Activated naive CD4-positive, alpha-beta T cell treated with Interleukin-2 at 50 U/mL for 16 hours (primary cell): ENCODE results near the gene FIGNL2.

Experiments
- DNase-seq: peaks from one replicate; pipeline ENCODE4 v3.0.0-alpha.2; 2020

Gene FIGNL2

GRCh38 chr12:51852404-51853137 is 4.1 kb upstream of the FIGNL2 start:
- no peak for DNase-seq

DNA sequence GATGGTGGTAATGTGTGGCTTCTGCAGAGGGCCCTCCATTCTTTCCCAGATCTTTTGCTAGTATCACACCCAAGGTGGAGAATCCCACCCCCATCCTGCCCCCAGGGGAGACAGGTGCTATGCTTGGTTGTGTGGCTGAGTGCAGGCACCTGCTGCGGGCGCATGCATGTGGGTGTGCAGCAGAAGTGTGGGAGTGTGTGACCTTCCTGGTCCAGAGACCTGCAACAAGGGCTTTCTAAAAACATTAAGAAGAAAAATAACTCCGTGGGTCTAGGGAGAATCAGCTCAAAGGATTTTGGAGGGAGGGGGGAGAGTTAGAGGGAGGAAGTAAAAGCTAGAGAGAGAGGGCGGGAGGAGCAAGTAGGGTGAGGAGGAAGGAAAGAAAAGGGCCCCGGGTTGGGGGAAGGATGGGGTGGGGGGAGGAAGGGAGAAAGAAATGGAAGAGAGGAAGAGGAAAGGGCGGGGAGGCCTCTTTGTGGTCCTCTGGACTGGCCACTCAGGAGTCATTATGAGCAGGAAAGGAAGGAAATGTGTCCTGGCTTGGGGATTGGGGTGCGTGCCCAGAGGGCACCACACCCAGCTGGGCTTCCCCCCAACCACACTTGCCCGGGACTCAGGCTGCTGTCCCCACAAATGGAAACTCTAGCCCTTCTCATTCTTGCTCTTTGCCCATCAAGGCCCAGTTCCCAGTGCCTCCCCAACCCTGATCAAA is 3.1 kb upstream of the FIGNL2 start:
- no peak for DNase-seq

GRCh38 chr12:51850965-51851299 is 2.4 kb upstream of the FIGNL2 start:
- DNase-seq = no peak

DNA sequence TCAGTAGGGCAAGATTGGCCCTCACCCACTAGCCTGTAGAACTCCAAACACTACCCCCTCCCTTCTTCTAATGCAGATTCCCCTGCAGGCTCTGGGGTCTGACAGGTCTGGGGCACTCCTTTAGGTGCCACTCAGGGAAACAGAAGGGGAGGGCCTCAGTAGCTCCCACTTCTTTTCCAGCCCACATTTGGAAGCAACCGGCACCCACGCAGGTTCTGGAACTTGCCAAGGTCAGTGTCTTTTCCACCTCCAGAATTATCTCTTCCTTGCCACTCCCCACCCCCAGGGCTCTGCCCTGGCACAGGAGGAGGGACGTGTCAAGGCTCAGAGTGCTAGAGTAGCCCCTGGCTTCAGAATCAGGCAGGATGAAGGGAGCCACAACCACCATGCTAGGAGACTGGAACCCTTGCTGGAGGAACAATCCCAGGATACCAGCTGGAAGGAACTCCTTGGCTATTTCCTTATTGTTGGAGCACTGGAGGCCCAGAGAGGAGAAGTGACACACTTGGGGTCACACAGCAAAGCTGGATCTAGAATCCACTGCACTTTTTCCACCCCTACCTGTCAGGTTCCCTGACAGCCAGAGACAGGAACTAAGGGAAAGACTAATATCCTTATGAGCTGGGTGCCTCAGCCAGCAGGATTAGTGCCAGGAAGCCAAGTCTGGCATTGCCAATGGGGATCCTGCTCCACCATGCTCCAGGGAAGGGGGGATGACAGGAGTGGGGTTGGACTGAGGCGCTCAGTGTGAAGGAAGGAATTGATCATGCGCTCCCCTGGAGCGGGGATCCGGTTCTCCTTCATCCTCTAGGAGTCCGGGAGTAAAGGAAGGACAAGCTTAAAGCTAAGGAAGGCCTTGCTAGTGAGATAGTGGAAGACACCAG is 1.8 kb upstream of the FIGNL2 start:
- no peak for DNase-seq

GRCh38 chr12:51848841-51849735 is 570 bp upstream of the FIGNL2 start:
- no peak for DNase-seq

DNA sequence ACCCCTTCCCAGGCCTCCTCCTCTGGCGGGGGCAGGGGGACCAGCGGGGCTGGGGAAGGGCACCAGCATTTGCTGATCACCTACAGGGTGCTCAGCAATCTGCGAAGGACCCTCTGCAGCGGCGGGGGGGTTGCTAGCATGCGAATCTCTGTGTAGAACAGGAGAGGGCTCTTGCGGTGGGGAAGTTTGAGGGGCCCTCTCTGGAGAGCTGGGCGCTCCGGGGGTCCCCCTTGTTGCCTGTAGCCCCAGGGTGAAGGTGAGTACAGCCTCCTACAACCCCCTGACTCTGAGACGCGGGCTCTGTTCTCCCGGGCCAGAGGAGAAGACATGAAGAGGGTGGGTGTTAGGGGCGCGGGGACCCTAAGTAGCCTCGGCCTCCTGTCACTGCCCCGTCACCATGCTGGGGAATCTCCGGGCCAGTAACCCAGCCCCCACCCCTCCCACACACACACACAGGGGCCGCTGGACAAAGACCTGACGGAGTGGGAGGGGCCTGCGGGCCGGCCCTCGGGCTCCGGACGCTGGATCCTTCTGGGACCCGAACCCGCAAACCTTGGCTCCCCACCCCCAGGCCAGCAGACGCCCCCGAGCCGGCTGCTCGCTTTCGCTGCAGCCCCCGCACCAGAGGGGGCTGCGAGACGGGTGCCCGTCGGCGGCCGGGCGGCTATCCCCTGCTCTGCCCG is 734 bp downstream of the FIGNL2 start:
- no peak for DNase-seq

DNA sequence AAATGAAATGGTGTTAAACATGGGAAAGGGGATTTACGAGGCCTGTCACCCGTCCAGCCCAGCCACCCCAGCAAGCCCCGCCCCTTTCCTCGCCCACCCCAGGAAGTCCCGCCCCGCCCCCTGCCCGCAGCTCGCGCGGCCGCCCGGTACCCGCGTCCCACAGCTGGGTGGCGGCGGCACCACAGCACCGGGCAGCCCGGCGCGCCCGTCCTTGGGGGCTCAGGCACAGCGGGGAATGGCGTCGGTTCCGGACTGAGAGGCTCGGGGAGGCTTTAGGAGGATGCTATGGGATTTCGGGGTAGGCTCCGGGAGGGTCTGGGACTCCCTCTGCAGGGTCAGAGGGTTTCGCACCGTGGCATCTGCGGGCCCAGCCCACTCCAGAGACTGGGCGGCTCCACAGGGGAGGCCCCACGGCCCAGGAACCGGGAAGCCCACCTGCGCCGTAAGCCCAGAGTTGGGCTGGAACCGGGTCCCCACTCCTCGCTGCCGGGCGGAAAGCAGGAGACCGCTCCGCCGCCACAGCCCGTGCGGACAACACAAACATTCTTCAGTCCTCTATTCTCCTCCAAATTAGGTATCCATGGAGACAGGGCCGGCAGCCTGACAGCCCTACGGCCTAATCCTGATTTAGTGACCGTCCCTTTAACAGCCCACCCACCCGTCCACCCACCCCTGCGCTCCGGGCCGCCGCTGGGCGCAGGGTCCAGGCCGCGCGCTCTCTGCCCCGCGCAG is 1.4 kb downstream of the FIGNL2 start:
- DNase-seq = peak; percentile 43

DNA sequence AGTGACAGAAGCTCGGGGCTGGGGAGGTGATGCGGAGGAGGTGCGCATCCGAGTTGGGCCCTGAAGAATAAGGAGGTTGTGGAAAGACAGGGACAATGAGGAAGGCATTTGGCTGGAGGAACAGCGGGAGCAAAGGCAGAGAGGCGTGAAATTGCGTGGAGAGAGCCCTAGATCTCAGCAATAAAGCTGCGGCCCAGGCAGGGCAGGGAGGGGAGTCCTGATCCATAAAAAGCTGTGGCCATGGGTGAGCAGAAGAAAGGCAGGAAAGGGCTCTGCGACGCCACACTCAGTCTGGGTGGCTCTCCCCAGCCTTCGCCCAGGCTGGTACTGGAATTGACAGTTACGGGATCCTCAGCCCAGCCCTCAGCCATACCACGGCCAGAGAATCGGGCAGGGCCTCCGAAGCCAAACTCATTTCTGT is 2.2 kb downstream of the FIGNL2 start:
- no peak for DNase-seq

DNA sequence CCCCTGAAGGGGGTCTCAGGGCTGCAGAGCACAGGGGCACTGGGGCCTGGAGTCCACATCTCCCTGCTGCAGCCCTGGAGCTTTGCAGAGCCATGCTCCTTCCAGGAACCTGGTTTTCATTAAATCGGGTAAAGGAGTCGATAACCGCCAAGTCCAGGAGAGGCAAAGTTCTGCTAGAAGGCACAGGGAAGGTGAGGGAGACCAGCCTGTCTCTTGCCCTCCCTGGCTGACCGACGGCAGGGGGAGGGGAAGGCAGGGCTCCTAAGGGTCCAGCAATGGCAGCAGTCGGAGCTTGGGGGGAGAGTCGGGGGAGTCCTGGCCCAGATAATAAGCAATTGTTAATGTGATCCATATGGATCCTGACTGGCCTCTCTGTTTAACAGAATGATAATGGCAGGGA is 3.0 kb downstream of the FIGNL2 start:
- no peak for DNase-seq

DNA sequence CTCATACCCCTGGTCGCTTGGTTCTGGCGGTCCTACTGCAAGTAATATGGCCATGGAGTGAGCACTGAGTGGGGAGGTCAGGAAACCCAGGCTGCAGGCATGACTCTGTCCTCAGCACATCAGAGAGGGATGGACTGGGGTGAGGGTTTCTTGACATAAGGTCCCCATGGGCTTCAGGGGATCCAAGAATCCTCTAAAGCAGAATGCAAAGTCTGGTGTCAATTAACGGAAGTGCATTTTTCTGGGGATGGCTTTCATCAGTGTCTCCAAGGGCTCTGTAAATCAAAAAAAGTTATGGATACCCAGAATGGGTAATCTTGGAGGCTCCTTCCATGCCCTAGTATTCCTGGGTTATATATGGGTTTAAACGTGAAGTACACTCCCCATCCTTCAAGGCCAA is 3.7 kb downstream of the FIGNL2 start:
- DNase-seq = no peak

DNA sequence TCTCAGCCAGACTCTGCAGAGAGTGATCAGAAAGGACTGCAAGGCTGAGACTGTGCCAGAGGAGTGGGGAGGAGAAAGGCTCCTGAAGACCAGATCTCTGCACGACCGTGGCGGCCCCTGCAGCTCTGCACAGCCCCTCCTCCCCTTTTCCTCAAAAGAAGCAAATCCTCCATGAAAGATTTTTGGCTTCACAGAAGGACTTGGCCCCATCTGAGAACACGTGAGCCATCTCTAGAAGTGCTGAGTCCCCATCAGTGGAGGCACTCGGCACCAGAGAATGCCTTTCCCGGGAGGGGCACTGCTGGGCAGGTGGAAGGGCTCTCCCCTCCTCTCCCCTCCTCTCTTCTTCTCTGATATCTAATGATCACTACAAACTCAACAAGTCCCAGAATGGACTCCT is 6.8 kb downstream of the FIGNL2 start:
- no peak for DNase-seq

GRCh38 chr12:51840966-51841365 is 7.6 kb downstream of the FIGNL2 start:
- DNase-seq = no peak

DNA sequence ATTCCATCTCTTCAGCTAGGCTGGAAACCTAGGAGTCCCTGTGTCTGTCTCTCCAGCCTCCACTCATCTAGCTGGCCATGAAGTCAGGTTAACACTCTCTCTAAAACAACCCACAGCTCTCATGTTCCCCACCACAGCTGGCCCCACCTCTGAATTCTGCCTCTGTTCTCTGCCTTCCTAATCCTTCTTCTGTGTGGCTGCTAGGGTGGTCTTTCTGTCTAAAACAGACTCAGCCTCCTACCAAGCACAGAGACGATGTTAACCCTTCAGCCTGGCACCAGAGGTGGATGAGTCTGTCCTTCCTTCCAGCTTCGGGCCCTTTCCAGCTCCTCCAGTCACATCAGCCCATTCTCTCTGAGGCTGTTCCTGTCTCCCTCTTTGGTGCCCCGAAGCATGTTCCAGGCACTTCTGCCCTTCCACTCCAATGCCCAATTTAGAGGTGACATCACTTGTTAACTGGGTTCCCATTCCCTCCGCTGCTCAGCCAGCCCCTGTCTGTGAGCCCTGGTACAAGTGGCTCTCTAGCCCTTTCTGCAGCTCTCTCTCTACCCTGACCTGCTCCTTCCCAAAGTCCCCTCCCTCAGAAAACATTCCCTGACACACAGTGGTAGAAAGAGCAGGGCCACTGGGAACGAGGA is 9.1 kb downstream of the FIGNL2 start:
- no peak for DNase-seq

GRCh38 chr12:51838762-51839161 is 9.8 kb downstream of the FIGNL2 start:
- no peak for DNase-seq

DNA sequence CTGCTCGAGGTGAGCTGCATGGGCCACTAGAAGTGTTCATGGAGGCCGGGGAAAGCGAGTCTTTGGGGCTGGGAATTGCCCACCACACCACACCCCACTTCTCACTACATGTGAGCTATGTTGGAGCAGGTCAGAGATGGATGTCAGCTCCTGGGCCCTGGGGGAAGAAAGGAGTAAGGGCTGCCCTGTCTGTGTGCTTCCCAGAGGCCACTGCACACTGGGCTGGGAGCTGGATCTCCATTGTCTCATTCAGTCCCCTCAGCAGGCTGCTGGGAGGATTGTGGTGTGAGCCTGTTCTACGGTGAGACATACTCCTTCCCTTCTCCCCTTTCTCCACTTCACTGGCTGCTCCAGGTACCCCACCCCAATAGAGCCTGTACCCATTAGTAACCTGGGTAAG is 10.5 kb downstream of the FIGNL2 start:
- DNase-seq = no peak

- no peak for DNase-seq
These were observed 11.2 kb downstream of the FIGNL2 start for GRCh38 chr12:51837286-51837685.

DNA sequence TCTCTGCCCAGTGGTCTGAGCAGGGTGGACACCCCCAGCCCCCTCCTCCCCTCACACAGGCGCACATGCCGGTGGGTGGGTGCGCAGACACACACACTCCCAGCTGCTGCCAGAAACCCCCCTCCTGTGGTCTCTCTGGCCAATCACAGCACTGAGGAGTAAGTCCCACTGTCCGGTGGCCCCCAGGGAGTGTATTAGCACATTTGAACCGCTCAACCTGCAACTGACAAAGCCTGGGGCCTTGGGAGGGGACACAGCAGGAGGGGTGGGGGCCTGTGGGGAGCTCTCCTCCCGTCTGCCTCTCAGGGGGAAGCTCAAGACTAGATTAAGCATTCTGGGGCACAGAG is 11.7 kb downstream of the FIGNL2 start:
- no peak for DNase-seq

GRCh38 chr12:51836041-51836826 is 12.3 kb downstream of the FIGNL2 start:
- no peak for DNase-seq

DNA sequence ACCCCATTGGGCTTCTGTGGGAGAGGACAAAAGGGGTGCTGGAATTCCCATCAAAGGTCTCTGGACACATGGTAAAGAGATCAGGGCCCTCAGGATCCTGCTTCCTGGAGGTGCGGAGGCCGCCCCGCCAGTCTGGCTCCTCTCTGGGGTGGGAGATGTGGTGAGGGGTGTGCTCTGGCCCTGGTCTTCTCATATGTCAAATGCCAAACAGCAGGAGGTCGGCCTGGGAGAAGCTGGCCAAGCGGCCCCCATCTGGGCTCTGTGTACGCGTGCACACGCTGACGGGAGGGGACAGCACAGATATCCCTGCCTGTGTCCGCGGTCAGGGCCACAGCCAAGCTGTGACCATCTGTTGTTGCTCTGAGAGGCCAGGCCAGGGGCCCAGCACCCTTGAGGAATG is 14.1 kb downstream of the FIGNL2 start:
- DNase-seq = no peak
